H1 (cell line): ENCODE results near the gene GAB3. TPM values are rescaled to one million over a fixed set of nuclear protein-coding genes. Genes with fewer than 3 reads are reported as not detected.
A peak's percentile ranks its signal among the peaks of the same experiment; 100 is the strongest.

Source experiments
- CTCF ChIA-PET: fragments of 300-600 bp; sonication (Branson Sonifier 250); formaldehyde crosslinking; loops from one replicate; lab custom pipeline; 2021; ENCODE audit not compliant: partially characterized antibody; lab: Charles Lee
- POLR2A ChIA-PET: fragments of 300-600 bp; sonication (Branson Sonifier 250); formaldehyde crosslinking; loops from one replicate; lab custom pipeline; 2021; ENCODE audit warnings: inconsistent platforms; ENCODE audit not compliant: partially characterized antibody; lab: Charles Lee
- DNase-seq, 2 experiments: peaks; one replicate each; pipeline versions ENCODE4 v3.0.0 to v3.0.0-alpha.2; 2010 to 2022; ENCODE audit warnings: low spot score in 2 of 2, low read depth in 1 of 2, mixed read lengths in 1 of 2
- FAIRE-seq: peaks from 2 replicates; lab custom pipeline; 2011; peaks lifted over from hg19 to GRCh38; lab: Jason Lieb, UNC
- H2AFZ ChIP-seq: 2 replicates; pipeline ENCODE4 v1.8.1; 2012; ENCODE audit warnings: low read length, inconsistent platforms
- H2AK5ac ChIP-seq: 2 replicates; pipeline ENCODE4 v1.6.1; 2013; ENCODE audit warnings: low read depth, low read length
- H2BK120ac ChIP-seq: replicated peaks from 2 replicates; pipeline ENCODE3; 2013; ENCODE audit warnings: low read depth, low read length, inconsistent platforms
- H2BK12ac ChIP-seq: 2 replicates; pipeline ENCODE4 v1.6.1; 2013; ENCODE audit warnings: low read depth, low read length
- H2BK15ac ChIP-seq: 2 replicates; pipeline ENCODE4 v1.6.1; 2013; ENCODE audit warnings: low read length
- H2BK20ac ChIP-seq: 2 replicates; pipeline ENCODE4 v1.6.1; 2013; ENCODE audit warnings: low read length
- H2BK5ac ChIP-seq: 2 replicates; pipeline ENCODE4 v1.6.1; 2013; ENCODE audit warnings: low read depth, low read length
- H3K14ac ChIP-seq: 2 replicates; pipeline ENCODE4 v1.6.1; 2013; ENCODE audit warnings: inconsistent platforms; ENCODE audit not compliant: insufficient read length
- H3K18ac ChIP-seq: 2 replicates; pipeline ENCODE4 v1.6.1; 2013; ENCODE audit warnings: low read length; ENCODE audit errors: extremely low read depth
- H3K23ac ChIP-seq: 2 replicates; pipeline ENCODE4 v1.6.1; 2013; ENCODE audit warnings: inconsistent platforms; ENCODE audit not compliant: insufficient read length
- H3K23me2 ChIP-seq: 2 replicates; pipeline ENCODE4 v1.6.1; 2013; ENCODE audit warnings: low read depth, low read length
- H3K27ac ChIP-seq: 2 replicates; pipeline ENCODE4 v1.6.1; 2011; ENCODE audit warnings: low read depth, low read length, inconsistent platforms
- H3K27me3 ChIP-seq, 4 experiments: replicated peaks in 1 of 4; 1 replicate in 1 of 4; 2 replicates in 3 of 4; pipeline versions ENCODE4 v1.6.1 to v1.8.1; 2011 to 2013; ENCODE audit warnings: low read length in 3 of 4, mild to moderate bottlenecking in 3 of 4, inconsistent platforms in 2 of 4, mixed read lengths in 2 of 4, moderate library complexity in 1 of 4; ENCODE audit not compliant: control insufficient read depth in 3 of 4, insufficient read depth in 3 of 4; ENCODE audit errors: extremely low read depth in 1 of 4
- H3K36me3 ChIP-seq, 4 experiments: 2 replicates each; pipeline versions ENCODE4 v1.6.1 to v1.8.1; 2011 to 2013; ENCODE audit warnings: mild to moderate bottlenecking in 4 of 4, low read length in 3 of 4, moderate library complexity in 2 of 4, control low read depth in 1 of 4, inconsistent platforms in 1 of 4; ENCODE audit not compliant: insufficient read depth in 4 of 4, control insufficient read depth in 2 of 4
- H3K4ac ChIP-seq: replicated peaks from 2 replicates; pipeline ENCODE3; 2013; ENCODE audit warnings: low read length, low read depth, mixed read lengths, inconsistent platforms; ENCODE audit not compliant: insufficient read length
- H3K4me1 ChIP-seq, 4 experiments: replicated peaks in 1 of 4; 1 replicate in 1 of 4; 2 replicates in 3 of 4; pipeline versions ENCODE4 v1.6.1 to v1.8.1; 2011 to 2013; ENCODE audit warnings: low read length in 3 of 4, inconsistent platforms in 2 of 4, mixed read lengths in 1 of 4; ENCODE audit not compliant: insufficient read depth in 4 of 4, control insufficient read depth in 3 of 4
- H3K4me2 ChIP-seq, 2 experiments: 2 replicates each; pipeline versions ENCODE4 v1.6.1 to v1.8.1; 2011 to 2013; ENCODE audit warnings: low read depth in 2 of 2, low read length in 2 of 2, control low read depth in 1 of 2, inconsistent platforms in 1 of 2, mild to moderate bottlenecking in 1 of 2; ENCODE audit not compliant: insufficient read depth in 1 of 2
- H3K4me3 ChIP-seq, 4 experiments: fragments of 200-600, 300-600 bp in 1 of 4; sonication (generic), shearing (Covaris generic), sonication (Bioruptor Twin) in 1 of 4; 2 replicates each; pipeline versions ENCODE4 v1.5.1 to v1.8.1; 2011 to 2016; ENCODE audit warnings: low read length in 4 of 4, low read depth in 3 of 4, control low read depth in 2 of 4, inconsistent platforms in 2 of 4, mild to moderate bottlenecking in 2 of 4, mixed read lengths in 1 of 4, moderate library complexity in 1 of 4; ENCODE audit not compliant: insufficient read depth in 2 of 4; ENCODE audit errors: extremely low read depth in 1 of 4
- H3K56ac ChIP-seq: replicated peaks from 2 replicates; pipeline ENCODE3; 2013; ENCODE audit warnings: low read depth, mild to moderate bottlenecking, mixed read lengths, low read length, inconsistent platforms; ENCODE audit not compliant: insufficient read length
- H3K79me1 ChIP-seq: 2 replicates; pipeline ENCODE4 v1.6.1; 2013; ENCODE audit warnings: low read depth, low read length, control low read depth
- H3K79me2 ChIP-seq, 2 experiments: 2 replicates each; pipeline versions ENCODE4 v1.6.1 to v1.8.1; 2012 to 2013; ENCODE audit warnings: low read length in 2 of 2, mild to moderate bottlenecking in 2 of 2, inconsistent platforms in 1 of 2; ENCODE audit not compliant: insufficient read depth in 2 of 2, control insufficient read depth in 1 of 2
- H3K9ac ChIP-seq, 4 experiments: replicated peaks in 1 of 4; 1 replicate in 1 of 4; 2 replicates in 3 of 4; pipeline versions ENCODE4 v1.6.1 to v1.8.1; 2011 to 2013; ENCODE audit warnings: low read depth in 3 of 4, low read length in 3 of 4, control low read depth in 2 of 4, mild to moderate bottlenecking in 2 of 4, moderate library complexity in 2 of 4, inconsistent platforms in 1 of 4; ENCODE audit errors: extremely low read depth in 1 of 4
- H3K9me3 ChIP-seq, 2 experiments: 2 replicates each; pipeline versions ENCODE4 v1.6.1 to v1.8.1; 2012 to 2013; ENCODE audit warnings: mild to moderate bottlenecking in 2 of 2, moderate library complexity in 2 of 2, control low read depth in 1 of 2, inconsistent platforms in 1 of 2, low read depth in 1 of 2, low read length in 1 of 2, mixed read lengths in 1 of 2; ENCODE audit not compliant: insufficient read depth in 2 of 2
- H4K20me1 ChIP-seq, 2 experiments: replicated peaks in 1 of 2; 2 replicates each; pipeline versions ENCODE3 to v1.8.1; 2011 to 2013; ENCODE audit warnings: inconsistent platforms in 2 of 2, low read length in 2 of 2, mild to moderate bottlenecking in 1 of 2; ENCODE audit not compliant: insufficient read depth in 2 of 2, control insufficient read depth in 1 of 2
- H4K5ac ChIP-seq: 2 replicates; pipeline ENCODE4 v1.6.1; 2013; ENCODE audit warnings: low read length, low read depth, mixed read lengths, inconsistent platforms; ENCODE audit not compliant: insufficient read length
- H4K8ac ChIP-seq: 2 replicates; pipeline ENCODE4 v1.8.0; 2013; ENCODE audit warnings: mild to moderate bottlenecking, moderate library complexity, low read length, inconsistent platforms; ENCODE audit not compliant: insufficient read depth; ENCODE audit errors: extremely low read depth
- H4K91ac ChIP-seq: replicated peaks from 2 replicates; pipeline ENCODE3; 2013; ENCODE audit warnings: low read length, mixed read lengths, inconsistent platforms; ENCODE audit not compliant: insufficient read length
- RAD21 ChIP-seq, 2 experiments: IDR thresholded peaks in 1 of 2; conservative IDR thresholded peaks in 1 of 2; 2 replicates each; pipeline ENCODE4 v1.6.1; 2011; ENCODE audit warnings: low read depth in 2 of 2, low read length in 2 of 2, improper control_type of control experiment in 1 of 2, inconsistent platforms in 1 of 2, mild to moderate bottlenecking in 1 of 2, moderate library complexity in 1 of 2
- SP2 ChIP-seq: IDR thresholded peaks from 2 replicates; pipeline ENCODE4 v1.6.1; 2012; ENCODE audit warnings: mild to moderate bottlenecking, low read length, inconsistent platforms
- WGBS, 2 experiments: shearing (Covaris generic) in 1 of 2; methylation state at CpG; one replicate each; pipeline versions ENCODE4 v1.1.6 to v1.1.7; 2013 to 2015; ENCODE audit warnings: low lambda C conversion rate in 2 of 2, mixed read lengths in 2 of 2, inconsistent platforms in 1 of 2, low coverage in 1 of 2, missing lambda C conversion rate in 1 of 2; ENCODE audit not compliant: insufficient replicate concordance in 2 of 2, insufficient coverage in 1 of 2, insufficient read length in 1 of 2; ENCODE audit errors: extremely low coverage in 1 of 2, missing lambda C conversion rate in 1 of 2; 5-methylcytosine and 5-hydroxymethylcytosine counted together
- polyA plus RNA-seq, 7 experiments: library from polyadenylated mRNA; depleted of rRNA in 3 of 7; stranded (reverse) in 5 of 7; unstranded in 2 of 7; fragments of >200 nt in 5 of 7; fragments of 200-250 nt in 2 of 7; gene quantifications; 1 replicate in 5 of 7; 2 replicates in 1 of 7; 4 replicates in 1 of 7; pipeline versions ENCODE4 v1.2.1 to v1.2.3, GENCODE V29; 2011 to 2013; ENCODE audit warnings: missing spikeins in 2 of 7, mixed read lengths in 2 of 7
- total RNA-seq: library from RNA; stranded (reverse); fragmentation: NEBNext Ultra II Directional; extraction: Animal tissue kit (Norgen Biotek cat#: 25700); gene quantifications from 2 replicates; pipeline ENCODE4 v1.2.1, GENCODE V29; 2021
- TF ChIP-seq, protein P1 (sequence below), 3 experiments: IDR thresholded peaks; 1 replicate in 2 of 3; 2 replicates in 1 of 3; pipeline versions ENCODE4 v1.5.1 to v1.6.1; 2011; ENCODE audit warnings: low read length in 3 of 3, mild to moderate bottlenecking in 3 of 3, inconsistent platforms in 2 of 3, low read depth in 1 of 3, moderate library complexity in 1 of 3; ENCODE audit not compliant: insufficient read depth in 1 of 3; ENCODE audit errors: control extremely low read depth in 1 of 3

GAB3 gene
- total and polyA plus RNA-seq, 2 of the 8 experiments (the other 6 are each of a cell fraction or from before 2014, with no cell fraction given): 0.48 to 1.2 TPM

DNA sequence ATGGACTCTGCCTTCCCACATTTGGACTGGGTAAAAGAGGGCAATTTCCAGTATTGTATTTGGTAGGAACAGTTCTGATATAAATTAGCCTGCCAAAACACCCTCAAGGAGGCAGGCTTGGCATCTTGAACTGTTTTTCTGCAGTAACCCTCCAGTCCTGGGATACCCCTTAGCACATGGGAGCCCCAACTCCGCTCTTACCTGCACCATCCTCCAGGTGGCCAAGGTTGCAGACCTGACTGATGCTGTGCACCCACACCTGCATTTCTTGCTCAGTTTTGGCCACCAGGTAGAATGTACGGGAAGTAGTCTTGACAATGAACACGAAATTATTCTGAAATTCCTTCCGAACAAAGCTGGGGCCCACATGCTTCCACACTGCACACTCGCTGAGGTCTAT is 35.1 kb downstream of the GAB3 start:
- H3K36me3 ChIP-seq: no peaks in the 10 kb centered on the region
- no peaks in the 10 kb centered on the region for H3K27me3 ChIP-seq
- H3K23me2 ChIP-seq: no peaks in the 10 kb centered on the region
- no peaks in the 10 kb centered on the region for H3K4me1 ChIP-seq
- H2BK5ac ChIP-seq: no peak overlapping the region
- H2BK15ac ChIP-seq: no peak overlapping the region
- H3K9ac ChIP-seq: no peak overlapping the region
- H3K9me3 ChIP-seq: no peaks in the 10 kb centered on the region
- H3K79me1 ChIP-seq: no peaks in the 10 kb centered on the region
- H3K56ac ChIP-seq: no peak overlapping the region
- FAIRE-seq: no peak
- H3K14ac ChIP-seq: no peak overlapping the region
- no peak overlapping the region for H4K91ac ChIP-seq
- no peak overlapping the region for H2BK20ac ChIP-seq
- no peaks in the 10 kb centered on the region for H3K79me2 ChIP-seq
- CTCF ChIA-PET: interaction anchor here (0.8 to 4.2 kb wide), 4 partner anchors 16 to 33 kb away, joined by 3 to 22 read pairs (median 5); no protein-coding TSS in a partner anchor
- no peak for DNase-seq
- H3K18ac ChIP-seq: no peak overlapping the region
- no peak overlapping the region for H3K23ac ChIP-seq
- H3K4me2 ChIP-seq: no peak overlapping the region
- H4K20me1 ChIP-seq: no peaks in the 10 kb centered on the region
- WGBS, 2 experiments: 80% methylated on average over 3 of the region's 5 CpGs; no CpG with 5 or more reads in 1 of the 2 experiments
- H3K4ac ChIP-seq: no peak overlapping the region
- no peak overlapping the region for H4K5ac ChIP-seq
- POLR2A ChIA-PET: no interaction called here
- no peak overlapping the region for H2BK12ac ChIP-seq
- no peak overlapping the region for H3K27ac ChIP-seq
- H2AFZ ChIP-seq: no peak overlapping the region
- no peak overlapping the region for H2BK120ac ChIP-seq
- no peak overlapping the region for H4K8ac ChIP-seq
- TF ChIP-seq, protein P1, sequence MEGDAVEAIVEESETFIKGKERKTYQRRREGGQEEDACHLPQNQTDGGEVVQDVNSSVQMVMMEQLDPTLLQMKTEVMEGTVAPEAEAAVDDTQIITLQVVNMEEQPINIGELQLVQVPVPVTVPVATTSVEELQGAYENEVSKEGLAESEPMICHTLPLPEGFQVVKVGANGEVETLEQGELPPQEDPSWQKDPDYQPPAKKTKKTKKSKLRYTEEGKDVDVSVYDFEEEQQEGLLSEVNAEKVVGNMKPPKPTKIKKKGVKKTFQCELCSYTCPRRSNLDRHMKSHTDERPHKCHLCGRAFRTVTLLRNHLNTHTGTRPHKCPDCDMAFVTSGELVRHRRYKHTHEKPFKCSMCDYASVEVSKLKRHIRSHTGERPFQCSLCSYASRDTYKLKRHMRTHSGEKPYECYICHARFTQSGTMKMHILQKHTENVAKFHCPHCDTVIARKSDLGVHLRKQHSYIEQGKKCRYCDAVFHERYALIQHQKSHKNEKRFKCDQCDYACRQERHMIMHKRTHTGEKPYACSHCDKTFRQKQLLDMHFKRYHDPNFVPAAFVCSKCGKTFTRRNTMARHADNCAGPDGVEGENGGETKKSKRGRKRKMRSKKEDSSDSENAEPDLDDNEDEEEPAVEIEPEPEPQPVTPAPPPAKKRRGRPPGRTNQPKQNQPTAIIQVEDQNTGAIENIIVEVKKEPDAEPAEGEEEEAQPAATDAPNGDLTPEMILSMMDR (IDR thresholded peaks at IDR 0.05; ENCODE audit: control extremely low read depth in 1 of 3, insufficient read depth in 1 of 3, low read depth in 1 of 3, low read length in 3 of 3): peak; percentile 35 to 49 (median 44); a peak in 3 of 4 replicates
- TF ChIP-seq SP2 (no peak), RAD21 (IDR thresholded peaks at IDR 0.05 in 1 of 2, conservative IDR thresholded peaks at IDR 0.05 in 1 of 2; ENCODE audit: low read depth in 2 of 2, low read length in 2 of 2) (peak in 1 of 2 experiments; percentile 31; a peak in 2 of 4 replicates)
- TF ChIP-seq, all 59 proteins: peak for 2
- Histone ChIP-seq H2AK5ac (no peak overlapping the region), H3K4me3 (no peak overlapping the region)
